Activated T-cell treated with anti-CD3 and anti-CD28 coated beads, Interleukin-2, amount 50 U/mL, for 48 hours (primary cell): ENCODE results near the gene CAMSAP3.
A peak's percentile ranks its signal among the peaks of the same experiment; 100 is the strongest.

ENCODE experiments used
- DNase-seq, 2 experiments: peaks; one replicate each; pipeline ENCODE4 v3.0.0-alpha.2; 2020

Gene CAMSAP3

DNA sequence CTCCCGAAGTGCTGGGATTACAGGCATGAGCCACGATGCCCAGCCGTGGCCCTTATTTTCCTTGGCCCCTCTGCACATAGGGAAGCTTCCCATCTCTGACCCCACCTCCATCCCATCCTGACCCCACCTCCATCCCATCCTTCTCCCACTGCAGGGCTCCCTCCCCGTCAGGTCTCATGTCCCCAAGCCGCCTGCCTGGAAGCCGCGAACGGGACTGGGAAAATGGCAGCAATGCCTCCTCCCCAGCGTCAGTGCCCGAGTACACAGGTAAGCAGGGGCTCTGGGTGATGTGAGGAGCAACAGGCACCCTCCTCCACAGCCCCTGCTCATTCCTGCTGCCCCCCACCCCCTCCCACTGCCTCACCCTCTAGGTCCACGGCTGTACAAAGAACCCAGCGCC is 21.5 kb downstream of the CAMSAP3 start:
- DNase-seq, result no peak

DNA sequence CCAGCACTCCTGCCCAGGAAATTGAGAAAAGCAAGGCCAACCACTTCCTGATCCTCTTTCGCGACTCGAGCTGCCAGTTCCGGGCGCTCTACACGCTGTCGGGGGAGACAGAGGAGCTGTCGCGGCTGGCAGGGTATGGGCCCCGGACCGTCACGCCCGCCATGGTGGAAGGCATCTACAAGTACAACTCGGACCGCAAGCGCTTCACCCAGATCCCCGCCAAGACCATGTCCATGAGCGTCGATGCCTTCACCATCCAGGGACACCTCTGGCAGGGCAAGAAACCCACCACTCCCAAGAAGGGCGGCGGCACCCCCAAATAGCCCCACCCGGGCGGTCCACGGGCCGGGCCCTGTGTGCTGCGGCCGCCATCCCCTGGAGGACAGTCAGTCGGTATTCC is 22.1 kb downstream of the CAMSAP3 start:
- DNase-seq, result no peak

DNA sequence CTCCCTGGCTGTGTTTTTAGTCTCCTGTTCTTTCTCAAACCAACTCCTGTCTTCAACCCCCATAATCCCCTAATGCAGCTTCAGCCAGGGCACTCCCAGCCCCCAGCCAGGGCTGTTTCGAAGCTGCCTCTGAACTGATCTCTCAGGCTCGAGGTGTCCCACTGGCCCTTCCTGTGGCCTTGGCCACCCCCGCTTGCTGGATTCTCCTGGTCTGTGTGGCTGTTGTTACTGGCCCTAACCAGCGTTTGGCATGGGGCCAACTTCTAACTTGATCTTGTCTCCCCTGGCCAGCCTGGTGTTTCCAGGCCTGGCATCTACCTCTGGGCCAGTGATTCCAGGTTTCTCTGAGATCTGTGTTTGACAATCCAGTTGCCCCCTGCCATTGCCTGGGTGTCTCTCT is 22.7 kb downstream of the CAMSAP3 start:
- no peak for DNase-seq

DNA sequence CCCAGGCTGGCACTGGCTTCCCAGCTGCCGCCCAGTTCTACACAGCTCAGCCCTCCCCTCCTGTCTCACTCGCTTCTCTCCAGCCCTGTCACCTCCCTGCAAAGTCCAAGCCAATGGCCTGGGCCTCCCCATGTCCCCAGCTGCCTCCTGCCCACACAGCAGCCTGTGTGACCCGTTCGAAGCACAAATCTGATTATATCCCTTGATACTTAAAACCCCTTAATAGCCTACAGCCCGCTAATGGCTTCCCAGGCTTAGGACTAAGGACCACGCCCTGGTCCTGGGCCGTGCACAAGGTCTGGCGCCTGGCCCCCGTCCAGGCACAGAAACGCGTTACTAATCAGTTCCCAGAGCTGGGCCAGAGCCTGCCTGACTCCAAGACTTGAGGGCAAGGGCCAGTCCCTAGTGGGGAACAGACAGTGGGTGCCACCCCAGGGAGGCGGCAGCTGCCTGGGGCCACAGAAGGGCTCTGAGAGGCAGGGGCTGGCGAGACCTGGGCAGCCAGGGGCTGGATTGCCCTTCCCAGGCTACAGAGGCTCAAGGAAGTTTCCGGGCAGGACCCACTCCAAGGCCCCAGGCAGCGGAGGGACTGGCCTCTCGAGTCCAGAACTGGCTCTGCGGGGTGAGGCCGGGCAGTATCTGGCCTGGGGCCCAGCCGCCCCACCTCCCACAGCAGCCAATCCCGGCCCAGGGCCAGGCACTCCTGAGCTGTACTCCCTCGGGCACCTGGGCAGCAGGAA is 23.3 kb downstream of the CAMSAP3 start:
- DNase-seq, result no peak

DNA sequence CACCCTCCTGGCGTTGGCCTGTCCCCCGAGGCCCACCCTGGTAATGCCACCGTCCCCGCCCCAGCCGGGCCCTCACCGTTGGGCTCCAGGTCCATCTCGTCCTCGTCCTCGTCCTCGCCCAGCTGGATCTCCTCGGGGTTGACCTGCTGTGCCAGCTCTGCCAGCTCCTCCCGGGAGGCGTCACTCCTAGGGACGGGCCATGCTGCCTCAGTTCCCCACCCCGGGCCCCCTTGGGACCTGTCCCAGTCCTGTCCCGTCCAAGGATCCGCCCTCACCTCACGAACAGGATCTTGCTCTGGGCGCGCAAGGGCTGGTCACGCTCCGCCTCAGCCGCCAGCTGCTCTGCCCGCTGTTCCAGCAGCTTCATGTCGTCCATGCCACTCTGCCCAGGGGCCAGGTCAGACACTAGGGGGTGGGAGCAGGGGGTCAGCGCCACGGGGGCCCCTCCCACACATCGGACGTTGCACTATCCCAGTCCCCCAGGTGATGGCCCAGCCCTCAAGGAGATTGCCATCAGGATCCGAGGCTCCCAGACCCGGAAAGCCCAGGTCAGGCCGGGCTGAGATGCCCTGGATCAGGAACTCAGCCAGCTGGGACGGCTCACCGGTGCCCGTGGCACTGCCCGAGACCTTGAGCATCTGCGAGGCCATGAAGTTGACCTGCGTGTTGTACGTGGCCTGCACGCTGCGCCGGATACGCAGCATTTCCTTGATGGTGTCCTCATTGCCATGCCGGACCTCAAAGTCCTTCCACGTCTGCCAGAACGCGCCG is 24.2 kb downstream of the CAMSAP3 start:
- DNase-seq, result no peak

DNA sequence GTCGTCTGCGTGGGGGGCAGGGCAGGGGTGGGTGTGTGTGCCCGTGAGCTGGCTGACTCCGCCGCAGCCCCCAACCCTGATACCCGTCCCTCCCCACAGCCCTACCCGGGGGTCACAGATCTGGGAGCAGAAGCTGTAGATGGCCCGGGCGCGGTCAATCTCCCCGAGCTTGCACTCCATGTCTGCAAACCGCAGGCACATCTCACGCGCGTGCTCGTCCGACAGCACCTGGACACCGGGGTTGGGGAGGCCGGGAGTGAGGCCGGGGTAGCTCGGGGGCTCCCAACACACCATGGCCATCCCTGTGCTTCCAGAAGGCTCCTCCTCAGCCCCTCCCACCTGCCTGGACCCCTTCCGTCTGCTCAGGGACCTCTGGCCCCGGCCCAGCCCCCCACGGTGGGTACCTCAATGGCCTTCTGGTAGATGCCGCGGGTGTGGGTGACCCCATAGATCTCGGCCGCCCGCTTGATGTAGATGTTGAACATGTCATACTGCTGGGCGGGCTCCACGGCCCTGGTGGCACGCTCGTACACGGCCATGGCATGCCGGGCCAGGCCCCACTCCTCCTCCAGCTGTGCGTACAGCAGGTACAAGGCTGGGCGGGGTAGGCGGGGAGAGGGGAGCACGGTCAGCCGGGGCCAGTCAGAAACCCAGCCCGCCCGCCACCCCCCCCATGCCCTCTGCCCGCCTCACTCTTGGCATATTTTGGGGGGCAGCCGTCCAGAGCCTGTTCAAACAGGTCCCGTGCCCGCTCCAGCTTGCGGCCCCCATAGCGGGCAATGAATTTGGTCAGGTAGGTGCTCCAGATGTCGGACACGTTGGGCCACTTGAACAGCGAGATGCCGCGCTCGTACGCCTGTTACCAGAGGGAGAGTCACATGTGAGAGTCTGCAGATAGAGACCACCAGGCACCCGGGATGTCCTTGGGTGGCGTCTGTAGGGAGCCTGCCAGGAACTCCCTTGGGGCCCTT is 25.1 kb downstream of the CAMSAP3 start:
- DNase-seq, result no peak

DNA sequence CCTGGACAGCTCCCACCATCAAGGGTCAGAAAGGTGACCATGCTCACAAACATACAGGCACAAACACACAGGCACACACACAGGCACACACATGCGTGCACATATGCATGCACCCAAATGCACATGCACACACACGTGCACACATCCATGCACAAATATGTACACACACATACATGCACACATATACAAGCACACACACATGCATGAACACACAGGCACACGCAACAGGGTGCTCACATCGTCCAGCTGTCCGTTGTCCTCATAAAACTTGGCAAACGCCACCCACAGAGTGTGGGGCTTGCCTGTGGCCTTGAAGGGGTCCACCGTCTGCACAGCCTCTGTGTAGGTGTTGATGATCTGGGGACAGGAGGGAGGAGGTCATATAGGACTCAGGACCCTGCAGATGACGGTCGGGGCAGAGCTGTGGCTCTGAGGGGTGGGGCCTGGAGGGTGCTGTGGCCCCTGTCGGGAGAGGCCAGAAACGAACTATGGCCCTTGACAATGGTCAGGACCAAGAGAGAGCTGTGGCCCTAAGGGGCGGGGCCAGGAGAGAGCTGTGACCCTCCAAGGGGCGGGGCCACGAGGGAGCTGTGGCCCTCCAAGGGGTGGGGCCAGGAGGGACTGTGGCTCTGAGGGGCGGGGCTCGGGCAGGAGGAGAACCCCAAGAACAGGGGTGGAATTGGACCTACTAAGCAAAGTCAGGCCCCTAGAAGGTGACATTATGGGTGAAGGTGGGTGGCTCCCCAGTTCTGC is 27.4 kb downstream of the CAMSAP3 start:
- peak in 1 of 2 experiments; percentile 45 for DNase-seq

DNA sequence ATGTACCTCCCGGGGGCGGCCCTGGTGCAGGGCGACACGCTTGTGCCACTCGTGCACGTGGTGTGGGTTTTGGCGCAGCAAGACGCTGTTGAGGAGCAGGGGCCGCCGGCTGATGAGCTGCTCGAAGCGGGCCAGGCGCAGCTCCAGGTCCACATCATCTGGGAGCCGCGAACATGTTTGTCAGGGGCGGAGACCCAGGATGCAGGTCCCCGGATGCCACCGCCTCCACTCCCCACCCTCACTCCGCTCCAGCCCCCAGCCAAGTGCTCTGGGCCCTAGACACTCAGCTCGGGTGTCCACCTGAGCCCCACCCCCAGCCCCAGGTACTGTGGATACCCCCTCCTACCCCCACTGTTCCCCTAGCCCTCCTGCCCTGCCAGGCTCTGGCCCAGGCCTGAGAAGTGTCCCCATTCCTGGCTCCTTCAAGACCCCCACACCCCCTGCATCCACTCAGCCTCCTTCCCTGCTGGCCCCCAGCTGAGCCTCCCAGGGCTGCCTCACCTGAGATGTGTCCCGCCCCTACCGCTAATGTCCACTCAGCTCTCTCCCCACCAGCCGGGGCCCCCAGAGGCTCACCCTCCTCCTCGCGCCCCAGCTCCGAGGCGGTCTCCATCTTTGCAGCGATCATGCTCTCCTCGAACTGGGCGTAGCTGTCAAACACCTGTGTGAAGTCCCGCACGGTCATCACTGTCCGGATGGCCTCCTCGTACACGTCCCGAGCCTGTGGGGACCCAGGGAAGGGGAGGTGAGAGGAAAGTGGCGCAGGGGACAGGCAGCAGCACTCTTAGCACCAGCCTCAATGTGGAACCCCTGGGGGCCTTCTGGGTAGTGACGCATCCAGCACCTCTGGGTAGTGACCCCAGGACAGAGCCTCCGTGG is 28.3 kb downstream of the CAMSAP3 start:
- no peak for DNase-seq

DNA sequence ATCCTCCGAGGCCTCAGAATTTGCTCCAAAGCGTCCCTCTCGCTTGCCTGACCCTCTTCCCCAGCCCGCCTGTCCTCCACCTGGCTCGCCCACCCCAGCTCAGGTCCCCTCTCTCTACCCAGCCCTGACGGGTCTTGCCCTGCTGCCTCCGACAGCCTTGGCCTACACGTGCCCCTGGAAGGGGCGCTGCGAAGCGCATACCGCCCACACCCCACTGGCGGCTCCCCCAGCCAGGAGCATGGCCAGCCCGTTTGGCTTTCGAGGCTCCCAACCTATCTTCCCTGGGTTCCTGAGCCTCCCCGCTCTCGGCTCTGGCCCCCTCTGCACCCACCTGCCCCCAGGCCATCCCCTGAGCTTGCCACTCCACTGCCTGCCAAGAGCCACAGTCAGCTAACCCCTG is 29.1 kb downstream of the CAMSAP3 start:
- DNase-seq, result no peak

DNA sequence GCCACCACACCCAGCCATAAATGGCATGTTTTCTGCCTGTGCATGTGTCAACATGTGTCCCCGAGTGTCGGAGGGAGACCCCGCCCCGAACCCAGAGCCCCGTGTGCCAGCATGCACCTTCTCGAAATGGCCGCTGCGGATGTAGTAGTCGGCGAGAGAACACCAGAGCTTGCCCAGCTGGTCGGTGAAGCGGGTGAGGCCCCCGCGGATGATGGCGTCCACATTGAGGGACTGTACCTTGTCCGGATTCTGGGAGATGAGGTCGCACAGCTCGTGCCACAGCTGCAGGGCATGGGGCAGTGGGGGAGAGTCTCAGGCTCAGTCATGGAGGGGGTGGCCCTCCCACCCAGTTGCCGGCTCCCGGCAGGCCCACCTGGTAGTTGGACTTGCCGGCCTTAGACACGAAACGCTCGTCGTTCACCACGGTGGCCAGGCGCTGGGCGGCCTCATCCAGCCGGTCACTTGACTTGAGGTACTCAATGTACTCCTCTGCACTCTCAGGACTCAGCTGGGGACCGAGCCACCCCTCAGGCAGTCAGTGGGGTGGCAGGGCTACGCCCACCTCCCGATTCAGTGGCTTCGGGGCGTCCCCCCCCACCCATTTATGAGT is 30.2 kb downstream of the CAMSAP3 start:
- DNase-seq, result no peak

DNA sequence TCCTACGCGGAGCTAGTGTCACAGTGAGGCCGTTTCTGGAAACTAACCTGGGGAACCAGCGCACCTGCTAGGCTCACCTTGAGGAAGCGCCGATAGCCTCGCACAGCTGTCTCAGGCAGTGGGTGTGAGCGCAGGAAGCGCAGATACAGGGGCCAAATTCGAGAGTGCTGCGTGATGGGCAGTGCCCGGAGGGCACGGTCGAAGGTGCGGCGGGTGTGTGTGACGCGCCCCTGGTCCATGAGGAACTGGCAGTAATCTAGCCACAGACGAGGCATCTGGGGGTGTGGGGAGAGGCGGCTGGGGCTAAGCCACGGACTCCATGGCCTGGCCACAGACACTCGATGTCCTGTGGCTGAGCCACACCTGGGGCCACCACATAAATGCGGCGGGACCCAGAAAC is 31.5 kb downstream of the CAMSAP3 start:
- no peak for DNase-seq

DNA sequence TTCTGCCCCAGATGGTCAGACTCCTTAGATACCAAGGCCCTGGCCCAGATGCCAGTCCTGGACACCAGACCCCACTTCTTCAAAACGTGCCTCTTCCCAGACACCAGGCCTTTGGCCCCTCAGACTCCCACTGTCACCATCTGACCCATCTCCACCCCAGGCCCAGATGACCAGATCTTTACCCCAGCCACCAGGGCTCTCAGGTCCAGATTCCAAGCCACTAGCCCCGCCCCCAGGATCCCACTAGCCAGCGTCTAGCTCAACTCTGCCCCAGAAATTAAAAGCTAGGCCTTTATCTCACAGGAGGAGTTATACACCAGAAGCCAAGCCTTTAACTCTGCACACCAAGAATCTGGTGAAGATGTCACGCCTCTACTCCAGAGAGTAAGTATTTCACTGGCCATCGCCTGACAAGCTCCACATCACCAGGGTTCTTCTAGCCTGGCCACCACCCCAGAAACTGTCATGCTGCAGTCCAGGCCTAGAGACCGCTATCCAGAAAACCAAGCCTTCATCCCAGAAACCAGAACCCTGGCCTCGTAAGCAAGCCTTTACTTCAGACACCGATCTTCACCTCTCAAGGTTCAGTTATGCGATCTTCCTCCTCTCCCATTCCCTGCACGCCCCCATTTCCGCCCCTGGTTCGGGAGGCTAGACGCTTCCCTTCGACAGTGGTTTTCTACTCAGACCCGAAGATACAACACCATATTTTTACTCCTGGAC is 33.1 kb downstream of the CAMSAP3 start:
- DNase-seq, result no peak

DNA sequence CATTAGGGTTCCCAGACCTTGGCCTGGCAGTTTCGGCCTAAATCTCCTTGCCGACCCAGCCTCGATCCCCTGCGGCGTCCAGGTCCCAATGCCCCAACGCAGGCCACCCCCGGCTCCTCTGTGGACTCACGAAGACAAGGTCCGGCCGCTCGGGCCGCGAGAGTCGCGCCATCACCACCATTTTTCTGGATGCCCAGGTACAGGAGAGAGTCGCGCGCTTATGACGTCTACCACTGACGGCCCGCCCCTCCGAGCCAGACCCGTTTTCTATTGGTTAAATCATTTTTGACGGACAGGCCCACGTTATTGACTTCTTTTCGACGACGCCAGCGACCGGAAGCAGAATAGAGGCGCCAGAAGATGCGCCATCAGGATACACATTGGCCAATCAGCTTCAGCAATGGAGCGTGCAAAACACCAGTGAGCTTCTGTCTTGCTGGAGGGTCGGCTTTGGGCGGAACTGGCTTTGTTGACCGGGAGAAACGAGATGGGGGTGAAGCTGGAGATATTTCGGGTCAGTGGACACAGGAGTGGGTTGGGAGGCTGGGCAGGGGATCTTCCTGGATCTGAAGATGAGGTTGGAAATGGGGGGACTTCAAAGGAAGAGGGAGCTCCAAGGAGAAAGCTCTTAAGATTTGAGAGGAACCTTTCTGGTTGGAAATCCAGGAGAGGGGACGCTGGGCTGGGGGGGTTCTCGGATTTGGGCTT is 33.8 kb downstream of the CAMSAP3 start, which contains the start of the genes PET100 and XAB2:
TSS of gene PET100 (plus strand) at position 447 of the 708 bp plus-strand sequence. CDS start at position 488, 41 bp downstream.
TSS of gene XAB2 (minus strand) at position 199 of the 708 bp plus-strand sequence. CDS start at position 181, 18 bp downstream.
- peak; percentile 95 to 96 for DNase-seq

DNA sequence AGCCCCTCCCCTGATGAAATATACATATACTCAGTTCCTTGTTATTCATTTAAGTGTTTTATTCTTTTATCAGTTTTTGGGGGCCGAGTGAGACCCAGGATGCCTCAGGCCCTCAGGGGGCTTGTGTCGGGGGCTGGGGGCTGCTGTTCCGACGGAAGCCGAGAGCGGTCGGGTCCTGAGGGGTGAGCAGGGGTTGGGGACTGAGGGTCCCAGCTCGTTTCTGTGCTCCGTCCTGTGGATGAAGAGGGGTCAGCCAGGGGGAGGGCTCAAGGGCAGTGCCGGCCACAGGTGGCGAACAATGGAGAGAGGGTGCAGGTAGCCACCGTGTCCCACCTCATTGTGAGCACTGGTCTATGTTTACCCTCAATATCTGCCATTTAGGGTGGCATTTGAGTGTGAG is 35.9 kb downstream of the CAMSAP3 start:
- no peak for DNase-seq

DNA sequence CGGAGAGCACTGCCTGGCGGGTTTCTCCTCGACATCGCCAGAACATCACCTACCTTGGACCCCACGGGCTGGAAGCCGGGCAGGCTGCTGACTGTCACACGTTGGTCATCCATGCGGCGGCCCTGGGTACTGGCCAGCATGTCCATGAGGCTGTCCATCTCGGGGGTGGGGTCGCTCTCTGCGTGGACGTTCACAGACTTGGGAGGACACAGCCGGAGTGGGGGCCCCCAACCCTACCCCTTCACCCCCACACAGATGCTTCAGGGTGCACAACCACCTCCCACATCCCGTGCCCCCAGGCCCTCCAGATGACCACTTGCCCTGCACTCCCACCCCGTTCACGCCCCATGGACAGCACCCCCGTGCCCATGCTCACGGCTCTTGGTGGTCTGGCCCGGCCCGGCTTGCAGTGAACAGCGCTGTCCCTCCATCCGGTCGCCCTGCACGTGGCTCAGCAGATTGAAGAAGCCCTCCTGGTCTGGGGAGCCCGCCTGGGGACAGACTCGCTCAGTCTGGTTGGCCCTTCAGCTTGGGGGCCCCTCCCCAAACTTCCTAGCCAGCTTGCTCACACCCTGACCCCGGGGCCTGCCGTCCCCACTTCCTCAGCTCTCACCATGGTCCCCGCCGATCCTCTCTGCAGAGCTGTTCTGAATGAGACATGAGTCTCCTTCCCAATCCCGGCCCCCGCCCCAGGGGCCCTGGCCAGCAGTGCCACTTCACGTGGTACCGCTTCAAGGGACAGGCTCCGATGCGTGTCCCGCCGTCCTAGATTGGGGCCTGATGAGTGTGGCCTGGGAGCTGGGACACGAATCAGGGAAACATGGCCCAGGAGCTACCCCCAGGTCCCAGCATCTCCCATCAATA is 36.9 kb downstream of the CAMSAP3 start:
- no peak for DNase-seq

DNA sequence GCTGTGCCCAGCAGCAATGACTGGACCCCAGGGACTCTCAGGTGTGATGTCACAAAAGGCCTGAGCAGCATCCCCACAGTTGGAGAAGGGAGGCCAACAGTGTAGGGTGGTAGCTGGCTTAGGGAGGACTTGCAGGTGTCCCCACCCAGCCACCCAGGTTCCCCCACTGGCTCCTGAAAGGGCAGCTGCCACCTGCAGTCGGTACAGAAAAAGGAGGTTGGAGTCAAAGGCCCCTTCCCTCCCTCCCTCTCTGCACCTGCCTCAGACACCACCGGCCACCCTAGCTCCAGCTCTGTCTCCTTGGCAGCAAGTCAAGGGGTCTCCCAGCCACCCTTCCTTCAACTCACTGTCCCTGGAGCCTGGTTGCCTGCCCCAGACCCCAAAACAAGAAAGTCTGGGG is 38.0 kb downstream of the CAMSAP3 start, which contains the start of gene PCP2:
TSS of gene PCP2 (minus strand) at position 22 of the 400 bp plus-strand sequence. CDS start 262 bp downstream, outside the sequence.
- DNase-seq, result no peak

DNA sequence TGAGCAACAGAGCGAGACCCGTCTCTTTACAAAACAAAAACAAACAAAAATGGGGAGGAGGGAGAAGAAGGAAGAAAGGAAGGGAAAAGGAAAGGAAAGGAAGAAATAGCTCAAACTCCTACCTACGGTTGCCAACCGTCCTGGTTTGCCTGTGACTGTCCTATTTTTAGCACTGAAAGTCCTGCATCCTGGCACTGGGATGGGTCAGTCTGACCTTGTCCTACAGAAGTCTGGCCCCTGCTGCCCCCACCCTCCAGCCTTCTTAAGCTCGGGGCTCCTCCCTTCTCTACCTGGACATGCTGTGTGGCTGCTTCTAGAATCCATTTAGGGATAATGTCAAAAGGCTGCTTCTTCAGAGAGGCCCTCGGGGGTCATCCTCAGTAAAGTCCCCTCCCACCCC is 40.0 kb downstream of the CAMSAP3 start:
- no peak for DNase-seq

DNA sequence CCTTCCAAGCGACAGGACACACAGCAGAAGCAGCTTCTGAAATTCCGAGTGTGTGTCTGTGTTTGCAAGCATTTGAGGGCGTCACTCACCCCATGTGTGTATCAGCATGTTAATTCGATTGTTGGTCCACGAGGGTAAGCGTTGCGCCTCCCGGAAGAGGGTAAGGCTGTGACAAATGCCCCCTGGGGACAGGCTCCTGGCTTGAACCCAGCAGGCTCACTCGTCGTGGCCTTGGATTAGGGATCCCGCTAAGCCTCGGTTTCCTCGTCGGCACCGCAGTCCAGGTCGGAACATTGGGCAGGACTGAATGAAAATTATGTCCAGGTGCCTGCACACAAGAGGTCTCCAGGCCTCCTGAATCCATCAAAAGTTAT is 40.6 kb downstream of the CAMSAP3 start:
- DNase-seq, result no peak
